GM19025 (cell line): ENCODE data around the gene TRAPPC14.

Experiments
- ATAC-seq: cut with Tn5 transposase; IDR thresholded peaks from one replicate; pipeline ENCODE4 v1.9.1; 2021; ENCODE audit warnings: mild to moderate bottlenecking, low read depth, moderate library complexity; ENCODE audit not compliant: unreplicated experiment

TRAPPC14 gene

DNA sequence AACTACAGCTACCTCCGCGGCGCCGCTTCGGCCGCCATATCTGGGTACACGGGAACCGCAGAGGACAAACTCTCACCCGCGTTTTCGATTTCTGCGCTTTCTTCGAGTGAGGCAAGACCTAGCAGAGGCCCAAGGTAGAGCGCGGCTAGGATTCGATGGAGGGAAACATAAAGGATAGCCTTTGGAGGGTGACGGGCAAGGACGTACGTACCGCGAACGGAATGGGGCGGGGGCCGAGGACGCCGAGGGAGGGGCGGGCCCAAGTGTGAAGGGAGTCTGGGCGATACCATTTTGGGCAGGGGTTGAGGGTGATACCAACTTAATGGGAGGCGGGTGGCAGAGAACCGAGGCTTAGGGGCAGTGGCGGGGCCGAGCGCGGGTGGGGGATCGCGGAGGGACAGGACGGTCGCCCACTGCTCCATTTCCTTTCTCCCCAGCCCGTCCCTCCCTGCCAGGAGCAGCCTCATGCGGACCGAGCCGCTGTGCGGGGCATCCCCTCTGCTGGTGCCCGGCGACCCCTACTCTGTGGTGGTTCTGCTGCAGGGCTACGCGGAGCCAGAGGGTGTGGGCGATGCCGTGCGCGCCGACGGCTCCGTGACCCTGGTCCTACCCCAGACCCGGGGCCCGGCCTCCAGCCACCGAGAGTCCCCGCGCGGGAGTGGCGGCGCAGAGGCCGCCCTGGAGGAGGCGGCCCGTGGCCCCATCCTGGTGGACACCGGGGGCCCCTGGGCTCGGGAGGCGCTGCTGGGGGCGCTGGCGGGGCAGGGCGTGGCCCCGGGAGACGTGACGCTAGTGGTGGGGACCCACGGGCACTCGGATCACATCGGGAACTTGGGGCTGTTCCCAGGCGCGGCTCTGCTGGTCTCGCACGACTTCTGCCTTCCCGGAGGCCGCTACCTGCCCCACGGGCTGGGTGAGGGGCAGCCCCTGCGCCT lies 31.3 kb downstream of the TRAPPC14 start, which contains the start of gene MBLAC1:
TSS of gene MBLAC1 (plus strand) at position 37 of the 935 bp plus-strand sequence. CDS start at position 466, 429 bp downstream.
- peak; percentile 53 for ATAC-seq

- peak; percentile 21 for ATAC-seq
These were observed 32.1 kb downstream of the TRAPPC14 start for GRCh38 chr7:100126239-100126930.

GRCh38 chr7:100124301-100125230 lies 34.0 kb downstream of the TRAPPC14 start:
- no peak for ATAC-seq

GRCh38 chr7:100122568-100122967 lies 36.0 kb downstream of the TRAPPC14 start:
- no peak for ATAC-seq

- ATAC-seq: no peak
These were observed 36.5 kb downstream of the TRAPPC14 start for GRCh38 chr7:100122067-100122466.

DNA sequence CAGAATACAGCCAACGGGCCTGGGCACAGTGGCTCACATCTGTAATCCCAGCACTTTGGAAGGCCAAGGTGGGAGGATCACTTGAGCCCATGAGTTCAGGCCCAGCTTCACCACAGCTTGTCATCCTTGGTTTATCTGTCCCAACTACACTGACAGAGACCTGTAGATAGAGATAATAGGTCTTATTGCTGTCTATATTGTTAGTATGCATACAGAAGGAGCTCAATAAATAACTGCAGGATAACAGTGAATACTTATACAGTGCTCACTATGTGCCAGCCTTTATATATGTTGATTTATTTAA lies 37.8 kb downstream of the TRAPPC14 start:
- ATAC-seq: no peak

- peak; percentile 23 for ATAC-seq
These were observed 38.4 kb downstream of the TRAPPC14 start for GRCh38 chr7:100119970-100120732.

GRCh38 chr7:100119072-100119969 lies 39.2 kb downstream of the TRAPPC14 start, which contains the start of the genes CNPY4 and TAF6:
Gene CNPY4 (plus strand): TSS chr7:100119634. CDS start chr7:100119745, 111 bp downstream.
Gene TAF6 (minus strand): TSS chr7:100119358. CDS start chr7:100114209, 5,149 bp downstream.
- ATAC-seq: peak; percentile 68

- no peak for ATAC-seq
These were observed 40.0 kb downstream of the TRAPPC14 start for GRCh38 chr7:100118388-100119071.

- ATAC-seq: no peak
These were observed 43.5 kb downstream of the TRAPPC14 start for GRCh38 chr7:100115026-100115425.

GRCh38 chr7:100111914-100112313 lies 46.6 kb downstream of the TRAPPC14 start:
- ATAC-seq: no peak

- no peak for ATAC-seq
These were observed 47.4 kb downstream of the TRAPPC14 start for GRCh38 chr7:100111156-100111555.

DNA sequence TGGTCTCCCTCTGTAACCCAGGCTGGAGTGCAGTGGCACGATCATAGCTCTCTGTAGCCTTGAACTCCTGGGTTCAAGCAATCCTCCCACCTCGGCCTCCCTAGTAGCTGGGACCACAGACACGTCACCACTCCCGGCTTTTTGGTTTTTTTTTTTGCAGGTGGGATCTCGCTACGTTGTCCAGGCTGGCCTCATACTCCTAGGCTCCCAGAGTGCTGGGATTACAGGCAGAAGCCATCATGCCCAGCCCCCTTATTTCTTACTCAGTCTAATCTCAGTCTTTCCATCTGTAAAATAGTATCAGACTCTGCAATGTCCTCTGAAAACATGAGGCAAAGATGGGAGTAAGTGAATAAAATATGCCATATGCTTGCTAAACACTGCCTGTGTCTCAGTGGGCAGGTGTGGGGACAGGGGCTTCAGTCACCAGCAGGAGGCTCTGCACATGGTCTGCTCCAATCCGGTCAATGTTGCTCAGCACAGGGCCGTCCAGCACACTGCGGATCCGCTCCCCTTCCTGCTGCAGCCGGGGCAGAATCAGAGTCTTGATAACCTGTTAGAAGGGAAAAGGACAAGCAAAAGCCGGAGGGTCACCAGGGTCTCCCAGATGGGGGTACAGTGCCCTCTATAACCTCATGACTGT lies 48.9 kb downstream of the TRAPPC14 start:
- ATAC-seq: no peak

DNA sequence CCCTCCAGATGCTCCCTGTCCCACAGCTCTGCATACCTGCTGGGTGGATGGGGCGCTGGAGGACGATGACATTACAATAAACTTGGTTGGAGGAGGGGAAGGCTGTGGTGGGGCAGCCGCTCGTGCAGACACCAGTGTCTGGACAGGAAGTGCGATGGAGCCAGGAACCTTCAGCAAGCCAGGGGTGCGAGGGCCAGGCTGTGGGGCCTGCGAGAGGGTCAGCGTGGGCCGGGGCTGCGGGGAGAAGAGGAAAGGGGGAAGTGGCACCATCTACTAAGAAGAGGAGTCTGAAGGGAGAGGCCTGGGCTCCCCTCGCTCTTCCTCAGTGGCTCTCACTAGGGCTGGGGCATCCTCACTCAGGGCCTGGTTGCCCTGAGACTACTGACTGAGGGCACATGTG lies 50.6 kb downstream of the TRAPPC14 start:
- no peak for ATAC-seq

DNA sequence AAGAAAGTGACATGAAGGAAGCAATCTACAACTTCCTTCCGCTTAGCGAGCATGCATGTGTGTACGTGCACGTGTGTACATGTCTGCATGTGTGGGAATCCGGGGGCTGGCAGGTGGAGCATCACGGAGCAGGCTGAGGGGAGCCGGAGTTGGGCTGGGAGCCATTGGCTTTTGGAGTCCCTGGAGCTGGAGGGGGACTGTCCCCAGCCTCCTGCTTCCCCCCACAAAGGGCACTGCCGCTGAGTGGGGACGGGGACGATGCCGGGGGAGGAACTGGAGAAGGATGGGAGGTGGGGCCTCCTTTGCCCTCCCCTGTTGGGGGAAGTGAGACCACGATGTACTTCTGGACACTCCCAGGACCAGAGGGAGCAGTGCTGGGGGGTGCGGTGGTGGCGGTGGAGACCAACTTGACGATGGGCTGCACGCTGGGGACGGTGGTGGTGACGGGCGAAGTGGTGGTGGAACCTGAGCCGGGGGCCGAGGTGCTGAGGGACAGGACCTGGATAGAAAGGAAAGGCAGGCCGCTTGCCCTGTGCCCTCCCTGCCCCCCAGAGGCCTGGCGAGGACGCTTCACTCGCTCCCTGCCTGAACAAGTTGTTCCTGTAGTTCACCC lies 51.3 kb downstream of the TRAPPC14 start:
- no peak for ATAC-seq

GRCh38 chr7:100106633-100107032 lies 51.9 kb downstream of the TRAPPC14 start:
- ATAC-seq: no peak

GRCh38 chr7:100105534-100105933 lies 53.0 kb downstream of the TRAPPC14 start:
- no peak for ATAC-seq
